IMR-90 (cell line): ENCODE results near the gene DEPDC5. TPM values are rescaled to one million over a fixed set of nuclear protein-coding genes. Genes with fewer than 3 reads are reported as not detected.

Source experiments
- ATAC-seq: fragments of 200-7000 bp; cut with Tn5 transposase; 2 replicates; pipeline ENCODE4 v1.9.1; 2020; ENCODE audit warnings: low read depth, mild to moderate bottlenecking, moderate library complexity
- BruUV-seq: library from RNA; stranded (reverse); fragments of 400-500 nt; replicated peaks from 2 replicates; lab custom pipeline; 2021; lab: Mats Ljungman, UMichigan
- CTCF ChIA-PET: fragments of 300-600 bp; formaldehyde crosslinking; extraction: SDS; loops from one replicate; lab custom pipeline; 2021; ENCODE audit warnings: antibody characterized with exemption; lab: Yijun Ruan, JAX
- POLR2A ChIA-PET: fragments of 300-600 bp; sonication (Branson Sonifier 250); formaldehyde crosslinking; loops from one replicate; lab custom pipeline; 2022; ENCODE audit warnings: antibody characterized with exemption; ENCODE audit not compliant: unreplicated experiment; lab: Charles Lee
- DNase-seq: peaks from one replicate; pipeline ENCODE4 v3.0.0; 2013
- H2AFZ ChIP-seq: replicated peaks from 2 replicates; pipeline ENCODE3; 2013; ENCODE audit warnings: low read length, mild to moderate bottlenecking; ENCODE audit not compliant: poor library complexity
- H2AK5ac ChIP-seq: 2 replicates; pipeline ENCODE4 v1.6.1; 2013; ENCODE audit warnings: low read depth, low read length, inconsistent platforms
- H2AK9ac ChIP-seq: replicated peaks from 2 replicates; pipeline ENCODE3; 2013; ENCODE audit warnings: mild to moderate bottlenecking, low read depth, low read length, moderate library complexity; ENCODE audit not compliant: poor library complexity
- H2BK120ac ChIP-seq: 2 replicates; pipeline ENCODE4 v1.6.1; 2013; ENCODE audit warnings: low read depth, low read length, inconsistent platforms
- H2BK15ac ChIP-seq: 3 replicates; pipeline ENCODE4 v1.6.1; 2013; ENCODE audit warnings: low read depth, low read length, inconsistent platforms
- H2BK20ac ChIP-seq: 2 replicates; pipeline ENCODE4 v1.6.1; 2013; ENCODE audit warnings: low read depth, mild to moderate bottlenecking, inconsistent platforms, low read length, moderate library complexity
- H2BK5ac ChIP-seq: 2 replicates; pipeline ENCODE4 v1.6.1; 2013; ENCODE audit warnings: mild to moderate bottlenecking, low read depth, low read length, inconsistent platforms; ENCODE audit not compliant: poor library complexity, severe bottlenecking
- H3K14ac ChIP-seq: replicated peaks from 2 replicates; pipeline ENCODE4 v1.6.1; 2013; ENCODE audit warnings: low read depth, low read length, inconsistent platforms
- H3K18ac ChIP-seq: 2 replicates; pipeline ENCODE4 v1.6.1; 2013; ENCODE audit warnings: low read depth, low read length, control low read depth
- H3K23ac ChIP-seq: 2 replicates; pipeline ENCODE4 v1.6.1; 2013; ENCODE audit warnings: low read depth, low read length, inconsistent platforms
- H3K27ac ChIP-seq: 2 replicates; pipeline ENCODE4 v1.5.1; 2013; ENCODE audit warnings: mild to moderate bottlenecking, control low read depth, low read length; ENCODE audit not compliant: insufficient read depth
- H3K27me3 ChIP-seq: 2 replicates; pipeline ENCODE4 v1.6.1; 2013; ENCODE audit warnings: low read length; ENCODE audit not compliant: control insufficient read depth, insufficient read depth
- H3K36me3 ChIP-seq: 2 replicates; pipeline ENCODE4 v1.6.1; 2013; ENCODE audit warnings: low read length, mixed read lengths; ENCODE audit not compliant: control insufficient read depth, insufficient read depth
- H3K4ac ChIP-seq: 2 replicates; pipeline ENCODE4 v1.6.1; 2013; ENCODE audit warnings: low read depth, low read length, inconsistent platforms
- H3K4me1 ChIP-seq: 2 replicates; pipeline ENCODE4 v1.6.1; 2013; ENCODE audit warnings: low read length, mixed read lengths; ENCODE audit not compliant: control insufficient read depth, insufficient read depth
- H3K4me2 ChIP-seq: 2 replicates; pipeline ENCODE4 v1.6.1; 2013; ENCODE audit warnings: low read depth, mild to moderate bottlenecking, control low read depth, low read length, moderate library complexity
- H3K4me3 ChIP-seq: 2 replicates; pipeline ENCODE4 v1.5.1; 2013; ENCODE audit warnings: low read depth, mild to moderate bottlenecking, control low read depth, low read length, moderate library complexity; ENCODE audit not compliant: insufficient read depth
- H3K56ac ChIP-seq: 2 replicates; pipeline ENCODE4 v1.6.1; 2013; ENCODE audit warnings: low read length, inconsistent platforms; ENCODE audit not compliant: insufficient read depth; ENCODE audit errors: extremely low read depth
- H3K79me1 ChIP-seq, 2 experiments: 2 replicates each; pipeline ENCODE4 v1.6.1; 2013; ENCODE audit warnings: low read length in 2 of 2, inconsistent platforms in 1 of 2, low read depth in 1 of 2
- H3K9ac ChIP-seq: 2 replicates; pipeline ENCODE4 v1.6.1; 2013; ENCODE audit warnings: low read depth, low read length, control low read depth
- H3K9me1 ChIP-seq: 2 replicates; pipeline ENCODE4 v1.6.1; 2013; ENCODE audit warnings: low read length, inconsistent platforms; ENCODE audit not compliant: insufficient read depth
- H3K9me3 ChIP-seq: 2 replicates; pipeline ENCODE4 v1.6.1; 2013; ENCODE audit warnings: low read length; ENCODE audit not compliant: control insufficient read depth, insufficient read depth
- H4K20me1 ChIP-seq: 2 replicates; pipeline ENCODE4 v1.6.1; 2013; ENCODE audit warnings: low read length, inconsistent platforms; ENCODE audit not compliant: insufficient read depth
- H4K5ac ChIP-seq: 2 replicates; pipeline ENCODE4 v1.6.1; 2013; ENCODE audit warnings: mild to moderate bottlenecking, low read depth, low read length, control low read depth
- H4K8ac ChIP-seq, 2 experiments: 2 replicates each; pipeline ENCODE4 v1.6.1; 2013; ENCODE audit warnings: low read depth in 2 of 2, low read length in 2 of 2, control low read depth in 1 of 2, inconsistent platforms in 1 of 2
- H4K91ac ChIP-seq: 2 replicates; pipeline ENCODE4 v1.6.1; 2013; ENCODE audit warnings: low read depth, low read length, inconsistent platforms; ENCODE audit not compliant: insufficient read depth
- BHLHE40 ChIP-seq: fragments of 150-350 bp; IDR thresholded peaks from 2 replicates; pipeline ENCODE4 v1.6.1; 2016; ENCODE audit warnings: mild to moderate bottlenecking, low read depth, low read length
- CHD1 ChIP-seq: IDR thresholded peaks from 2 replicates; pipeline ENCODE4 v1.6.1; 2012; ENCODE audit warnings: low read depth, low read length, improper control_type of control experiment
- CTCF ChIP-seq: conservative IDR thresholded peaks from 2 replicates; pipeline ENCODE4 v1.5.1; 2012; ENCODE audit warnings: mild to moderate bottlenecking, low read depth, low read length, improper control_type of control experiment
- ELK1 ChIP-seq: fragments of 150-350 bp; IDR thresholded peaks from 2 replicates; pipeline ENCODE4 v1.6.1; 2016; ENCODE audit warnings: low read depth, mild to moderate bottlenecking, low read length, moderate library complexity, borderline replicate concordance
- FOS ChIP-seq: fragments of 150-350 bp; IDR thresholded peaks from 2 replicates; pipeline ENCODE4 v1.6.1; 2016; ENCODE audit warnings: low read depth, low read length
- MAFK ChIP-seq: IDR thresholded peaks from 2 replicates; pipeline ENCODE4 v1.6.1; 2012; ENCODE audit warnings: low read depth, low read length, improper control_type of control experiment
- MAZ ChIP-seq: IDR thresholded peaks from 2 replicates; pipeline ENCODE4 v1.6.1; 2012; ENCODE audit warnings: low read depth, mild to moderate bottlenecking, low read length, improper control_type of control experiment, moderate library complexity, borderline replicate concordance
- MXI1 ChIP-seq: IDR thresholded peaks from 2 replicates; pipeline ENCODE4 v1.6.1; 2012; ENCODE audit warnings: low read depth, mild to moderate bottlenecking, low read length, moderate library complexity, borderline replicate concordance
- NFE2L2 ChIP-seq: fragments of 150-350 bp; IDR thresholded peaks from 2 replicates; pipeline ENCODE4 v1.6.1; 2016; ENCODE audit warnings: low read depth, mild to moderate bottlenecking, low read length
- RAD21 ChIP-seq: IDR thresholded peaks from 2 replicates; pipeline ENCODE4 v1.6.1; 2012; ENCODE audit warnings: low read length, improper control_type of control experiment
- RCOR1 ChIP-seq: IDR thresholded peaks from 2 replicates; pipeline ENCODE4 v1.6.1; 2012; ENCODE audit warnings: mild to moderate bottlenecking, low read length, improper control_type of control experiment; ENCODE audit not compliant: insufficient replicate concordance
- RFX5 ChIP-seq: IDR thresholded peaks from 2 replicates; pipeline ENCODE4 v1.8.0; 2012; ENCODE audit warnings: low read depth, mild to moderate bottlenecking, low read length, moderate library complexity
- WGBS, 2 experiments: methylation state at CpG; one replicate each; pipeline versions ENCODE4 v1.1.5 to v1.1.7; 2013; ENCODE audit warnings: missing lambda C conversion rate in 2 of 2; ENCODE audit not compliant: insufficient read length in 1 of 2; ENCODE audit errors: extremely low coverage in 2 of 2; 5-methylcytosine and 5-hydroxymethylcytosine counted together
- dilution Hi-C: fragments of 300-500 bp; cut with HindIII; formaldehyde crosslinking; loops from one replicate; pipeline ENCODE4 v1.14.3; 2018; ENCODE audit warnings: low sequenced_read_pairs; ENCODE audit not compliant: unreplicated experiment
- in situ Hi-C: fragments of 300-500 bp; cut with MboI; formaldehyde crosslinking; loops from 3 replicates; pipeline ENCODE4 v1.14.3; 2019; ENCODE audit warnings: low sequenced_read_pairs, inconsistent platforms, mixed read lengths
- intact Hi-C: fragments of 100-400 bp; cut with micrococcal nuclease; formaldehyde crosslinking; loops from 2 replicates; pipeline ENCODE4 v1.10.0; 2022
- polyA plus RNA-seq, 3 experiments: library from polyadenylated mRNA; depleted of rRNA; stranded (reverse); fragments of >200 nt; gene quantifications; 2 replicates each; pipeline ENCODE4 v1.2.3, GENCODE V29; 2012; ENCODE audit warnings: low replicate concordance in 1 of 3
- total RNA-seq: library from RNA; depleted of rRNA; stranded (reverse); fragments of >200 nt; gene quantifications from 2 replicates; pipeline ENCODE4 v1.2.3, GENCODE V29; 2012

The DEPDC5 gene
- total and polyA plus RNA-seq, 2 of the 4 experiments (the other 2 are of a cell fraction): 6.6 to 12.9 TPM

- Histone ChIP-seq H2AK9ac (no peak overlapping the region), H3K9ac (no peak overlapping the region), H4K8ac (no peak overlapping the region), H4K5ac (no peak overlapping the region), H3K36me3 (peaks cover 4% of the 10 kb centered on the region; the same call in 1 of the 2 replicates), H2BK20ac (no peak overlapping the region), H2BK15ac (no peak overlapping the region), H3K4me2 (no peak overlapping the region), H3K9me1 (0 out of 2 replicates have a peak, but pooled peaks cover 14% of the 10 kb centered on the region), H4K91ac (no peak overlapping the region), H2BK120ac (no peak overlapping the region), H4K20me1 (peaks cover 18% of the 10 kb centered on the region; the same call in 1 of the 2 replicates), H3K9me3 (no peaks in the 10 kb centered on the region), H2AFZ (no peak overlapping the region), H2AK5ac (no peak overlapping the region), H3K14ac (no peak overlapping the region), H3K56ac (no peak overlapping the region), H3K27me3 (no peaks in the 10 kb centered on the region), H3K27ac (no peak overlapping the region), H3K18ac (no peak overlapping the region), H3K4me3 (no peak overlapping the region), H2BK5ac (no peak overlapping the region), H3K79me1 (peaks cover 27 to 65% of the 10 kb centered on the region in 2 experiments), H3K23ac (no peak overlapping the region), H3K4me1 (peaks cover 7% of the 10 kb centered on the region), H3K4ac (no peak overlapping the region)
- in situ Hi-C loops (no loop called here), dilution Hi-C loops (no loop called here), intact Hi-C loops (no loop called here)
- POLR2A ChIA-PET: no interaction called here
- DNase-seq (no peak), ATAC-seq (no peak)
- WGBS, 2 experiments: no CpG with 5 or more reads among the region's 8 CpGs
- CTCF ChIA-PET: no interaction called here
- TF ChIP-seq RAD21: no peak
- no peak for TF ChIP-seq BHLHE40
- no peak for TF ChIP-seq ELK1
- no peak for TF ChIP-seq RCOR1
- TF ChIP-seq MAFK: no peak
- no peak for TF ChIP-seq MAZ
- TF ChIP-seq NFE2L2: no peak
- TF ChIP-seq CHD1: no peak
- TF ChIP-seq MXI1: no peak
- TF ChIP-seq RFX5: no peak
- TF ChIP-seq FOS: no peak
- TF ChIP-seq CTCF: no peak
- no TSS peak for BruUV-seq
These were observed 23.5 kb upstream of the DEPDC5 start for GRCh38 chr22:31730344-31730711.
